ENCODE measurements around the gene MEIS1. TPM values are rescaled to one million over a fixed set of nuclear protein-coding genes. Genes with fewer than 3 reads are reported as not detected.

MEIS1 gene
- polyA plus RNA-seq, 1 donor (not counting 4 experiments of a cell fraction or from before 2014, with no cell fraction given) = 3.1 TPM

DNA sequence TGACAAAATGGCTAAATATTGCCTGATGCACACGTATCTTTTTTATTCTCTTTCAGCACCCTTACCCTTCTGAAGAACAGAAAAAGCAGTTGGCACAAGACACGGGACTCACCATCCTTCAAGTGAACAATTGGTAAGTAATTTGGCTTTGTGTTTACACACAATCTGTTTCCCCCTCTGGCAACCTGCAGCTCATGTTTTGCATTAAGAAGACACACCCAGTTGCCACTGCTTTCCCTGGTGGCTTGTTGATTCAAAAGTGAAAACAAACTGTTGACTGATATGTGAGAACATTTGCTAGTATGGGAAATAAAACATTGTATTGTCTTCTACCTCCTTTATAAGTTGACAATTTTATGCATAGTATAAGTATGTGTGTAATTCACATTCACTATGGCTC is 113.0 kb downstream of the MEIS1 start:
- TF ChIP-seq EZH2 (IDR thresholded peaks at IDR 0.05; ENCODE audit: low read length) = no peak
- TF ChIP-seq, protein P1, sequence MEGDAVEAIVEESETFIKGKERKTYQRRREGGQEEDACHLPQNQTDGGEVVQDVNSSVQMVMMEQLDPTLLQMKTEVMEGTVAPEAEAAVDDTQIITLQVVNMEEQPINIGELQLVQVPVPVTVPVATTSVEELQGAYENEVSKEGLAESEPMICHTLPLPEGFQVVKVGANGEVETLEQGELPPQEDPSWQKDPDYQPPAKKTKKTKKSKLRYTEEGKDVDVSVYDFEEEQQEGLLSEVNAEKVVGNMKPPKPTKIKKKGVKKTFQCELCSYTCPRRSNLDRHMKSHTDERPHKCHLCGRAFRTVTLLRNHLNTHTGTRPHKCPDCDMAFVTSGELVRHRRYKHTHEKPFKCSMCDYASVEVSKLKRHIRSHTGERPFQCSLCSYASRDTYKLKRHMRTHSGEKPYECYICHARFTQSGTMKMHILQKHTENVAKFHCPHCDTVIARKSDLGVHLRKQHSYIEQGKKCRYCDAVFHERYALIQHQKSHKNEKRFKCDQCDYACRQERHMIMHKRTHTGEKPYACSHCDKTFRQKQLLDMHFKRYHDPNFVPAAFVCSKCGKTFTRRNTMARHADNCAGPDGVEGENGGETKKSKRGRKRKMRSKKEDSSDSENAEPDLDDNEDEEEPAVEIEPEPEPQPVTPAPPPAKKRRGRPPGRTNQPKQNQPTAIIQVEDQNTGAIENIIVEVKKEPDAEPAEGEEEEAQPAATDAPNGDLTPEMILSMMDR (optimal IDR thresholded peaks at IDR 0.05 in 1 of 3, IDR thresholded peaks at IDR 0.05 in 1 of 3, conservative IDR thresholded peaks at IDR 0.05 in 1 of 3; ENCODE audit: extremely low read depth in 1 of 3, insufficient read depth in 2 of 3, low read length in 3 of 3) = no peak
- no peak overlapping the region for H2AFZ ChIP-seq (ENCODE audit: control insufficient read depth, low read length)
- H3K4me3 ChIP-seq (ENCODE audit: control insufficient read depth in 2 of 3, extremely low read depth in 1 of 3, insufficient read depth in 2 of 3, low read depth in 1 of 3, low read length in 3 of 3) = no peak overlapping the region
- no peak overlapping the region for H3K4me2 ChIP-seq (ENCODE audit: control insufficient read depth, extremely low read depth, insufficient read depth, low read depth, low read length)
- no peak for FAIRE-seq
- H4K20me1 ChIP-seq (ENCODE audit: control insufficient read depth, extremely low read depth, insufficient read depth, low read length) = no peaks in the 10 kb centered on the region
- no peak overlapping the region for H3K9ac ChIP-seq (ENCODE audit: control insufficient read depth, extremely low read depth, insufficient read depth, low read length)
- no peaks in the 10 kb centered on the region for H3K27me3 ChIP-seq (ENCODE audit: control insufficient read depth, extremely low read depth, insufficient read depth, low read length)
- no peak overlapping the region for H3K27ac ChIP-seq (ENCODE audit: control insufficient read depth, insufficient read depth, low read length)
- no peaks in the 10 kb centered on the region for H3K79me2 ChIP-seq (ENCODE audit: control insufficient read depth, insufficient read depth, low read length)
- no peaks in the 10 kb centered on the region for H3K9me3 ChIP-seq (ENCODE audit: control insufficient read depth, low read depth, low read length)
- H3K9me1 ChIP-seq (ENCODE audit: control insufficient read depth, extremely low read depth, insufficient read depth, low read length) = no peaks in the 10 kb centered on the region
- no peak for DNase-seq (ENCODE audit: low read depth, low spot score)
- no peaks in the 10 kb centered on the region for H3K36me3 ChIP-seq (ENCODE audit: control insufficient read depth in 2 of 2, extremely low read depth in 1 of 2, insufficient read depth in 2 of 2, low read length in 2 of 2)
- dilution Hi-C loops (cut with MboI; ENCODE audit: extremely low pct_ligation_motif_present, low sequenced_read_pairs) = no loop called here
- H3K4me1 ChIP-seq (ENCODE audit: control insufficient read depth, extremely low read depth, insufficient read depth, low read length) = peaks cover 5% of the 10 kb centered on the region

DNA sequence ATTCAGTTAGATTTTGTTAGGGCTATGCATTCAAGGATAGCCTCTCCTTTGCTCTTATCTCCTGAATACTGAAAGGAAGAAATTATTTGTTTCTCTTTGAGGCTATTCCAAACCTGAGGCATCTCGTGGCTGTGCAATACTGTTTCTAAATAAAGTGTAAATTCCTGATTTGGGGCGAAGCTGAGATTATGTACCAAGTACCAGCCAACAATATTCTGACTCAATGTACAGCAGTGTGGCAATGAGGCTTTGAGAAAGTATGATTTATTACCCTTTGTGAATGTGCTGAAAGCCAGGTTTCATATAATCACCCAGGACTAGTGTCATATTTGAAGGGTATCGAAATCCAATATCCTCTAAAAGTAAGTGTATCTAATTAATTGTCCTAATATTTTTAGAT is 113.5 kb downstream of the MEIS1 start:
- no peaks in the 10 kb centered on the region for H3K9me3 ChIP-seq (ENCODE audit: control insufficient read depth, low read depth, low read length)
- H3K79me2 ChIP-seq (ENCODE audit: control insufficient read depth, insufficient read depth, low read length) = no peaks in the 10 kb centered on the region
- no peak overlapping the region for H3K27ac ChIP-seq (ENCODE audit: control insufficient read depth, insufficient read depth, low read length)
- no peaks in the 10 kb centered on the region for H4K20me1 ChIP-seq (ENCODE audit: control insufficient read depth, extremely low read depth, insufficient read depth, low read length)
- no peak overlapping the region for H2AFZ ChIP-seq (ENCODE audit: control insufficient read depth, low read length)
- peaks cover 7% of the 10 kb centered on the region for H3K4me1 ChIP-seq (ENCODE audit: control insufficient read depth, extremely low read depth, insufficient read depth, low read length)
- H3K9ac ChIP-seq (ENCODE audit: control insufficient read depth, extremely low read depth, insufficient read depth, low read length) = no peak overlapping the region
- DNase-seq (ENCODE audit: low read depth, low spot score) (no peak), FAIRE-seq (no peak)
- H3K4me2 ChIP-seq (ENCODE audit: control insufficient read depth, extremely low read depth, insufficient read depth, low read depth, low read length) = no peak overlapping the region
- no peak for TF ChIP-seq EZH2 (IDR thresholded peaks at IDR 0.05; ENCODE audit: low read length)
- TF ChIP-seq, protein P1 (optimal IDR thresholded peaks at IDR 0.05 in 1 of 3, IDR thresholded peaks at IDR 0.05 in 1 of 3, conservative IDR thresholded peaks at IDR 0.05 in 1 of 3; ENCODE audit: extremely low read depth in 1 of 3, insufficient read depth in 2 of 3, low read length in 3 of 3) = no peak
- H3K9me1 ChIP-seq (ENCODE audit: control insufficient read depth, extremely low read depth, insufficient read depth, low read length) = no peaks in the 10 kb centered on the region
- no peaks in the 10 kb centered on the region for H3K27me3 ChIP-seq (ENCODE audit: control insufficient read depth, extremely low read depth, insufficient read depth, low read length)
- no peak overlapping the region for H3K4me3 ChIP-seq (ENCODE audit: control insufficient read depth in 2 of 3, extremely low read depth in 1 of 3, insufficient read depth in 2 of 3, low read depth in 1 of 3, low read length in 3 of 3)
- H3K36me3 ChIP-seq (ENCODE audit: control insufficient read depth in 2 of 2, extremely low read depth in 1 of 2, insufficient read depth in 2 of 2, low read length in 2 of 2) = no peaks in the 10 kb centered on the region
- dilution Hi-C loops (cut with MboI; ENCODE audit: extremely low pct_ligation_motif_present, low sequenced_read_pairs) = no loop called here

All from keratinocyte (primary cell).